ENCODE data around the gene SPPL2B.
A peak's percentile ranks its signal among the peaks of the same experiment; 100 is the strongest.

Gene SPPL2B

DNA sequence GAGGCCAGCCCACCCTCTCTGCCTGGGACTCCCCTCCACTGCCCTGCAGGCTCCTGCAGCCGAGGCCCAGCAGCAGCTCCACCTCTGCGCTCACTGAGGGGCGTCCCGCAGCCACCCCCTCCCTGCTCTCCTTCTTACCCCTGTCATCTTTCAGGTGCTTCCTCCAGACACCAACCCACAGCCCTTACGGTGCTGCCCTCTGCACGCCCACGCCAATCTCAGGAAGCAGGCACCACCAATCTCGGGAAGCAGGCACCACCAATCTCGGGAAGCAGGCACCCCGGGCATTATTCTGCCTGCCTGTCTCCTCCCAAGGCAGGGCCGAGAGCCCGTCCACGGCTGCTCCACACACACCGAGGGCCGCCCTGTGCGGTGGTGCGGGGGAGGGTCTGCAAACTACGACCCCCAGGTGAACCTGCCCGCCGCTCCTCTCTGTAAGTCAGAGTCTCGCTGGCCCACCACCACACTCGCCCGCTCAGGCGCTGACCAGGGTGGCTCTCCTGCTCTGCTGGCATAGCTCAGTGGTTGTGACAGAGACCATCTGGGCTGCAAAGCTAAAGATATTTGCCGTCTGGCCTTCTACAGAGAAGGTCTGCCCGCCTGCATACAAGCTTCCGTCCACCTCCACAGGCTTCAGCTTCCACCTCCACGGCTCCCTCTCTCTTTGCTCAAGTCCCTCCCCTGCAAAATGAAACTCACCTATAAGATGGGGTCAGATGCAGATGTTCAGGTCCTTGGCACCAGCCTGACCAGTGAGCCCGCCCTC, 3.0 kb upstream of the SPPL2B start:
- Histone ChIP-seq H3K4me2 (ENCODE audit: low read depth, low read length, poor library complexity, severe bottlenecking) (peak overlapping the region; percentile 98), H3K36me3 (ENCODE audit: insufficient read depth, low read length) (no peaks in the 10 kb centered on the region)

DNA sequence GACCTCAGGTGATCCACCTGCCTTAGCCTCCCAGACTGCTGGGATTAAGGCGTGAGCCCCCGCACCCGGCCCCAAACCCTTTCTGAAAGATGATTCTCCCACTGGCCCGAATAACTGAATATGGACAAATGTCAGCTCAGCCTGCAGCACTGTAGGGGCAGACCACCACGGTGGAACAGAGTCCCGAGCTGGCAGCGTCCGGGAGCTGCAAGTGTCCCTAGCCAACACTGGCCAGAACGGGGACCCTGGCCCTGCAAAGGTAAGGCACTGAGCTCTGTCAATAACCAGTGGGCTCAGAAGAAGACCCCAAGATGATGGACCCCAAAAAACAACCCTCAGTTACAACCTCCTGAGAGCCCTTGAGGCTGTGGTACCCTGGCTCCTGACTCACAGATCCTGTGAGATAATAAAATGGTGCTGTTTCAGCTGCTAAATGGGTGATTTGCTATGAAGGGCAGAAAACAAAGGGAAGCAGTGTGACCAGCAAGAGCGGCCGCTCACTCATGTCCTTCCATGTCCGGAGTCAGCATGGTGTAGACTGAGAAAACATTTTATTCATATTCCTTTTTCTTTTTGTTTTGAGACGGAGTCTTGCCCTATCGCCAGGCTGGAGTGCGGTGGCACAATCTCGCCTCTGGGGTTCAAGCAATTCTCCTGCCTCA, 1.7 kb upstream of the SPPL2B start:
- Histone ChIP-seq H3K4me1 (ENCODE audit: insufficient read depth, low read length, poor library complexity, severe bottlenecking) (peaks cover 42% of the 10 kb centered on the region), H3F3A (ENCODE audit: low read depth) (peaks cover 3% of the 10 kb centered on the region; the same call in 1 of the 2 replicates), H3K9me3 (ENCODE audit: insufficient read depth, low read depth, low read length) (no peaks in the 10 kb centered on the region), H3K36me3 (ENCODE audit: insufficient read depth, low read length) (no peaks in the 10 kb centered on the region), H2AFZ (ENCODE audit: low read length) (no peak overlapping the region), H3K4me3 (ENCODE audit: low read length, poor library complexity, severe bottlenecking) (peak overlapping the region; percentile 98), H3K79me2 (ENCODE audit: insufficient read depth, low read length) (peaks cover 78% of the 10 kb centered on the region), H3K27me3 (ENCODE audit: insufficient read depth, low read length, poor library complexity, severe bottlenecking) (peaks cover 9% of the 10 kb centered on the region), H4K20me1 (ENCODE audit: insufficient read depth, low read length, poor library complexity, severe bottlenecking) (peaks cover 26% of the 10 kb centered on the region), H3K4me2 (ENCODE audit: low read depth, low read length, poor library complexity, severe bottlenecking) (peak overlapping the region; percentile 98), H3K9ac (ENCODE audit: low read depth, low read length, poor library complexity, severe bottlenecking) (peak overlapping the region; percentile 99), H3K9me2 (replicated peaks; ENCODE audit: low read depth, low read length) (no peaks in the 10 kb centered on the region)
- TF ChIP-seq, protein P1, sequence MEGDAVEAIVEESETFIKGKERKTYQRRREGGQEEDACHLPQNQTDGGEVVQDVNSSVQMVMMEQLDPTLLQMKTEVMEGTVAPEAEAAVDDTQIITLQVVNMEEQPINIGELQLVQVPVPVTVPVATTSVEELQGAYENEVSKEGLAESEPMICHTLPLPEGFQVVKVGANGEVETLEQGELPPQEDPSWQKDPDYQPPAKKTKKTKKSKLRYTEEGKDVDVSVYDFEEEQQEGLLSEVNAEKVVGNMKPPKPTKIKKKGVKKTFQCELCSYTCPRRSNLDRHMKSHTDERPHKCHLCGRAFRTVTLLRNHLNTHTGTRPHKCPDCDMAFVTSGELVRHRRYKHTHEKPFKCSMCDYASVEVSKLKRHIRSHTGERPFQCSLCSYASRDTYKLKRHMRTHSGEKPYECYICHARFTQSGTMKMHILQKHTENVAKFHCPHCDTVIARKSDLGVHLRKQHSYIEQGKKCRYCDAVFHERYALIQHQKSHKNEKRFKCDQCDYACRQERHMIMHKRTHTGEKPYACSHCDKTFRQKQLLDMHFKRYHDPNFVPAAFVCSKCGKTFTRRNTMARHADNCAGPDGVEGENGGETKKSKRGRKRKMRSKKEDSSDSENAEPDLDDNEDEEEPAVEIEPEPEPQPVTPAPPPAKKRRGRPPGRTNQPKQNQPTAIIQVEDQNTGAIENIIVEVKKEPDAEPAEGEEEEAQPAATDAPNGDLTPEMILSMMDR (conservative IDR thresholded peaks at IDR 0.05; ENCODE audit: low read length) = no peak
- TF ChIP-seq EZH2phosphoT487 (IDR thresholded peaks at IDR 0.05; ENCODE audit: borderline replicate concordance) = no peak

More for the DNA sequence above, 3.0 kb upstream of the SPPL2B start:
- peaks cover 26% of the 10 kb centered on the region for H4K20me1 ChIP-seq (ENCODE audit: insufficient read depth, low read length, poor library complexity, severe bottlenecking)
- H2AFZ ChIP-seq (ENCODE audit: low read length) = no peak overlapping the region
- peak overlapping the region; percentile 45 for H3K4me3 ChIP-seq (ENCODE audit: low read length, poor library complexity, severe bottlenecking)
- H3F3A ChIP-seq (ENCODE audit: low read depth) = no peaks in the 10 kb centered on the region
- H3K79me2 ChIP-seq (ENCODE audit: insufficient read depth, low read length) = peaks cover 64% of the 10 kb centered on the region
- peak overlapping the region; percentile 26 for H3K9ac ChIP-seq (ENCODE audit: low read depth, low read length, poor library complexity, severe bottlenecking)
- peaks cover 9% of the 10 kb centered on the region for H3K27me3 ChIP-seq (ENCODE audit: insufficient read depth, low read length, poor library complexity, severe bottlenecking)
- no peak for TF ChIP-seq EZH2phosphoT487 (IDR thresholded peaks at IDR 0.05; ENCODE audit: borderline replicate concordance)
- H3K4me1 ChIP-seq (ENCODE audit: insufficient read depth, low read length, poor library complexity, severe bottlenecking) = peaks cover 28% of the 10 kb centered on the region
- H3K9me3 ChIP-seq (ENCODE audit: insufficient read depth, low read depth, low read length) = no peaks in the 10 kb centered on the region
- no peaks in the 10 kb centered on the region for H3K9me2 ChIP-seq (replicated peaks; ENCODE audit: low read depth, low read length)

DNA sequence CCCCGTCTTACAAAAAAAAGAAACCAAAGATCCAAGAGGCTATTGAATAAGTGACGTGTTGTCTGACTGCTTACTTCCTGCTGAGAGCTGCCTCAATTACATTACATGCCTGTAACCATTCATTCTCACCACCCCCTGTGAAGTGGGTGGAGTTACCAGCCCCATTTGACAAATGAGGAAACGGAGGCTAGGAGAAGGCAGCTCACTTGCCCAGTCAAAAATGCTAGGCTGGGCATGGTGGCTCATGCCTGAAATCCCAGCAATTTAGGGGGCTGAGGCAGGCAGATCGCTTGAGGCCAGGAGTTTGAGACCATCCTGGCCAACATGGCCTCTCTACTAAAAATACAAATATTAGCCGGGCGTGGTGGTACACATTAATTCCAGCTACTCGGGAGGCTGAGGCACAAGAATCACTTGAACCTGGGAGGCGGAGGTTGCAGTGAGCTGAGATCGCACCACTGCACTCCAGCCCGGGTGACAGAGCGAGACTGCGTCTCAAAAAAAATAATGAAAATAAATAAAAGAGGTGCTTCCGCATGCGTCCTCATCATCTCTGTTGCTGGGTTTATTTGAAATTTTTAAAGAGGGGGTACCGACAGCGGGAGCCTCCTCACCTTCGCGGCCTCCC, 597 bp upstream of the SPPL2B start:
- Histone ChIP-seq H3K9me3 (ENCODE audit: insufficient read depth, low read depth, low read length) (no peaks in the 10 kb centered on the region), H2AFZ (ENCODE audit: low read length) (peak overlapping the region; percentile 82), H3K4me2 (ENCODE audit: low read depth, low read length, poor library complexity, severe bottlenecking) (peak overlapping the region; percentile 98), H3K4me3 (ENCODE audit: low read length, poor library complexity, severe bottlenecking) (peak overlapping the region; percentile 98), H3K79me2 (ENCODE audit: insufficient read depth, low read length) (peaks cover 80% of the 10 kb centered on the region), H3K4me1 (ENCODE audit: insufficient read depth, low read length, poor library complexity, severe bottlenecking) (peaks cover 46% of the 10 kb centered on the region), H4K20me1 (ENCODE audit: insufficient read depth, low read length, poor library complexity, severe bottlenecking) (peaks cover 26% of the 10 kb centered on the region), H3K9me2 (replicated peaks; ENCODE audit: low read depth, low read length) (no peaks in the 10 kb centered on the region), H3K9ac (ENCODE audit: low read depth, low read length, poor library complexity, severe bottlenecking) (peak overlapping the region; percentile 99), H3K36me3 (ENCODE audit: insufficient read depth, low read length) (no peaks in the 10 kb centered on the region), H3K27me3 (ENCODE audit: insufficient read depth, low read length, poor library complexity, severe bottlenecking) (peaks cover 9% of the 10 kb centered on the region), H3F3A (ENCODE audit: low read depth) (peaks cover 6% of the 10 kb centered on the region)
- no peak for TF ChIP-seq EZH2phosphoT487 (IDR thresholded peaks at IDR 0.05; ENCODE audit: borderline replicate concordance)
- TF ChIP-seq, protein P1 (conservative IDR thresholded peaks at IDR 0.05; ENCODE audit: low read length) = no peak
